Coronary artery (tissue), 2 donors: ENCODE results near the gene FLT4.
A peak's percentile ranks its signal among the peaks of the same experiment; 100 is the strongest.

ENCODE experiments used
- DNase-seq: peaks from one replicate; pipeline ENCODE4 v3.0.0-alpha.2; 2017; ENCODE audit warnings: low spot score
- H3K27ac ChIP-seq, 2 donors: fragments of 200-600 bp; sonication (generic); one replicate each; pipeline ENCODE4 v1.5.1; 2016 to 2019
- H3K4me3 ChIP-seq: fragments of 200-600 bp; sonication (generic); 2 replicates; pipeline ENCODE4 v1.5.1; 2016; ENCODE audit warnings: mild to moderate bottlenecking, moderate library complexity
- TF ChIP-seq, protein P1 (sequence below): fragments of 200-600 bp; sonication (generic); IDR thresholded peaks from one replicate; pipeline ENCODE4 v1.5.1; 2019; ENCODE audit warnings: antibody characterized with exemption

FLT4 gene

GRCh38 chr5:180599590-180599914 is 49.8 kb downstream of the FLT4 start:
- peak; percentile 63 for DNase-seq
- TF ChIP-seq, protein P1, sequence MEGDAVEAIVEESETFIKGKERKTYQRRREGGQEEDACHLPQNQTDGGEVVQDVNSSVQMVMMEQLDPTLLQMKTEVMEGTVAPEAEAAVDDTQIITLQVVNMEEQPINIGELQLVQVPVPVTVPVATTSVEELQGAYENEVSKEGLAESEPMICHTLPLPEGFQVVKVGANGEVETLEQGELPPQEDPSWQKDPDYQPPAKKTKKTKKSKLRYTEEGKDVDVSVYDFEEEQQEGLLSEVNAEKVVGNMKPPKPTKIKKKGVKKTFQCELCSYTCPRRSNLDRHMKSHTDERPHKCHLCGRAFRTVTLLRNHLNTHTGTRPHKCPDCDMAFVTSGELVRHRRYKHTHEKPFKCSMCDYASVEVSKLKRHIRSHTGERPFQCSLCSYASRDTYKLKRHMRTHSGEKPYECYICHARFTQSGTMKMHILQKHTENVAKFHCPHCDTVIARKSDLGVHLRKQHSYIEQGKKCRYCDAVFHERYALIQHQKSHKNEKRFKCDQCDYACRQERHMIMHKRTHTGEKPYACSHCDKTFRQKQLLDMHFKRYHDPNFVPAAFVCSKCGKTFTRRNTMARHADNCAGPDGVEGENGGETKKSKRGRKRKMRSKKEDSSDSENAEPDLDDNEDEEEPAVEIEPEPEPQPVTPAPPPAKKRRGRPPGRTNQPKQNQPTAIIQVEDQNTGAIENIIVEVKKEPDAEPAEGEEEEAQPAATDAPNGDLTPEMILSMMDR = no peak
- H3K27ac ChIP-seq = no peak overlapping the region
- no peak overlapping the region for H3K4me3 ChIP-seq

DNA sequence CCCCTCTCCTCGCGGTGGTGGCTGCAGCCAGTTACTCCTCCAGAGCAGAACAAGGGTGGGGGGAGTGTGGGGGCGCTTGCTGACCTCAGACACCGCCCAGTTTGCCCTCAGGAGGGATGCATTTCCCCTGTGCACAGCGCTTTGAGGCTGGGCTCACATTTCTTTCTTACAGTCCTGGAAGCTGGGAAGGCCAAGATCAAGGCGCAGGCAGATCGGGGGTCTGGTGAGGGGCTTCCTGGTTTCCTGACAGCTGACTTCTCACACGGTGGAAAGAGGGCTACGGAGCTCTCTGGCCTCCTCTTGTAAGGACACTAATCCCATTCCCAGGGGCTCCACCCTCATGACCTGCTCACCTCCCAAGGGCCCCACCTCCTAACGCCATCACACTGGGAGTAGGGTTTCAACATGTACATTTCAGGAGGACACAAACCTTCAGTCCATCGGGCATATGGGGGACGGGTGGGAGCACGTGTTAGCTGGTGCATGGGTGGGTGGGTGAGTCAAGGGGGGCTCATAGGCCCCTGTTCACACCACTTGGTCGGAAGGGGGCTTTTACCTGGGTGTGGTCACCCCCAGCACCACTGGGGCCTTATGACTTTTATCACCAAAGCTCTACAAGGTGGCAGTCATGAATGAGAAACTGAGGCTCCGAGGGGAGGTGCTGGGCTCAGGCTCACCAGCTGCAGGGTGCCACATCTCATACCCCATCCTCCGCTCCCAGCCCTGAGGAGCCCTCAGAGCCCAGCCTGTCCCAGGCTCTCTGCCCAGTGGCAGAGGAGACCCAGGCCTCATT is 50.4 kb downstream of the FLT4 start:
- H3K27ac ChIP-seq = no peak overlapping the region
- peak; percentile 66 for DNase-seq
- no peak overlapping the region for H3K4me3 ChIP-seq
- TF ChIP-seq, protein P1 = no peak

DNA sequence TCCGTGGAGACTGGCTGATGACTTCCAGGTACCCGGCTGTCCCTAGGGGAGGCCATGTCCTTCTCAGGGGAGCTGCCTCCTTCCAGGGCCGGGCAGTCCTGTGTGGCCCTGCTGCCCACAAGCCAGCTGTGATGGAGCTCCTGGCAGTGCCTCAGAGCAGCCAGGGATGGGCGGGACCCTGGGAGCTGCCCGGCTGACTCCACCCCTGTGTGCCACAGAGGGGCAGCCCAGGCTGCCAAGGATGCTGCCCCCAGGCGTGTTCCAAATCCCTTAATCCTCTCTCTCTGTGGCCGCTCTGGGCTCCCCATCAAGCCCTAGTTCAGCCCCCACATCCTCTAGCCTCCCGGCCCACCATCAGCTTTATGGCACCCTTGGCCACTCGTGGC is 51.1 kb downstream of the FLT4 start:
- peak; percentile 55 for DNase-seq
- TF ChIP-seq, protein P1 = no peak
- Histone ChIP-seq H3K4me3 (no peak overlapping the region), H3K27ac (no peak overlapping the region)

DNA sequence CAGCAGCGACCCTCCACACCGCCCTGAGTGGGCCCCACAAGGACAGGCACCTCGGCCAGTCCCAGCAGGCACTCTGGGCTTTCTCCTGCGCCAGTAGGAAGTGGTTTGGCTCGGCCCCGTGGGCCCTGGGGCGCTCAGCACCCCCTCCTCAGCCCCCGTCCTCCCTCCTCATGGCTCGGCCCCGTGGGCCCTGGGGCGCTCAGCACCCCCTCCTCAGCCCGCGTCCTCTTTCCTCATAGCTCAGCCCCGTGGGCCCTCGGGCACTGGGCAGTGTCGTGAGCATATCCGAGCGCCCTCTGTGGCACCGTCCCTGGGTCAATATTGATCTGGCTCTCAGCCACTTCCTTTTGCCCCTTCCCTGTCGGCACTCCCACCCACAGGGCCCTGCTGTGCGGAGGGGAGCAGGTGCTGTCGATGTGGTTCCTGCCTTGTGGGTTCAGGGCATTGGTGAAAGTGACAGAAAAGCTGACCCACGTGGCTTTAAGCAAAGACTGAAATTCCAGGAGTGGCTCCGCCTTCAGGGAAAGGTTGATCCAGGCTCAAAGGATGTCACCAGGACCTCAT is 52.6 kb downstream of the FLT4 start:
- TF ChIP-seq, protein P1 = no peak
- DNase-seq = no peak
- Histone ChIP-seq H3K4me3 (no peak overlapping the region), H3K27ac (no peak overlapping the region)

DNA sequence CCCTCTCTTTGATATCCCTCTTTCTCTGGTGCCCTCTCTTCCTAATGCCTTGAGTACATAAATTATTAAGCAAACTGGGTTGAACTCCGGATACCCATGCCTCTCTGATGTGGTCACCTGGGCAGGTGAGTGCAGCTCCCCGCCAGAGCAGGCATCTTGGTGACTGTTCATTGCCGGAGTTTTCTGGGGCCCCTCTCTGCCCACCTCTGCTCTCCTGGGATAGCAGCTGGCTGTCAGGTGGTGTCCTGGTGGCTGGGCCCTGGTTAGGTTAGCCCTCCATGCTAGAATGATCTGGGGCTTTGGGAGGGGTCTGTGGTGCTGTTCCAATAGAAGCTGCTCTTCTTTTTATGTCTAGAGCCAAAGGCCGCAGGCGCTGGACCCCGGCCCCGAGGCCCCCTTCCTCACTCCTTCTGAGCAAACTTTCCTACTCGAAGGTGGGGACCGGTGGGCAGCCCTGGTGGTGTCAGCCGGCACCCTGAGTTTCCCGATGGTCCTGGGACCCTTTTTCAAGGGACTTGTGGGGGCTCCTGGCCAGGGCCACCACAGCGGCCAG is 53.2 kb downstream of the FLT4 start:
- DNase-seq = no peak
- Histone ChIP-seq H3K27ac (no peak overlapping the region), H3K4me3 (no peak overlapping the region)
- TF ChIP-seq, protein P1 = no peak

- TF ChIP-seq, protein P1 = no peak
- Histone ChIP-seq H3K4me3 (no peak overlapping the region), H3K27ac (no peak overlapping the region)
- DNase-seq = no peak
Measured at GRCh38 chr5:180595381-180596114, 53.9 kb downstream of the FLT4 start.
